Activated CD4-positive, alpha-beta T cell treated with anti-CD3 and anti-CD28 coated beads for 36 hours (primary cell): ENCODE results near the gene ANKRD22. TPM values are rescaled to one million over a fixed set of nuclear protein-coding genes. Genes with fewer than 3 reads are reported as not detected.

Experiments
- ATAC-seq: fragments of 200-7000 bp; cut with Tn5 transposase; one replicate; pipeline ENCODE4 v1.10.0; 2021; ENCODE audit warnings: mild to moderate bottlenecking, moderate library complexity
- CTCF ChIA-PET: fragments of 350-600 bp; sonication (Branson Sonifier 250); formaldehyde crosslinking; loops from one replicate; lab custom pipeline; 2021; ENCODE audit warnings: antibody characterized with exemption; lab: Charles Lee
- POLR2A ChIA-PET: fragments of 350-600 bp; sonication (Branson Sonifier 250); formaldehyde crosslinking; loops from one replicate; lab custom pipeline; 2021; ENCODE audit warnings: antibody characterized with exemption, inconsistent platforms; lab: Charles Lee
- DNase-seq: peaks from one replicate; pipeline ENCODE4 v3.0.0-alpha.2; 2020
- H3K27ac Mint-ChIP-seq: one replicate; pipeline ENCODE4 v1.8.0; 2021; ENCODE audit warnings: mixed read lengths
- H3K27me3 Mint-ChIP-seq: one replicate; pipeline ENCODE4 v1.8.0; 2021; ENCODE audit warnings: mixed read lengths
- H3K36me3 Mint-ChIP-seq: one replicate; pipeline ENCODE4 v1.8.0; 2021; ENCODE audit warnings: low read depth, mixed read lengths
- H3K4me1 Mint-ChIP-seq: one replicate; pipeline ENCODE4 v1.8.0; 2021; ENCODE audit warnings: mixed read lengths
- H3K4me3 Mint-ChIP-seq: one replicate; pipeline ENCODE4 v1.8.0; 2021; ENCODE audit warnings: mild to moderate bottlenecking, moderate library complexity, mixed read lengths
- H3K9me3 Mint-ChIP-seq: one replicate; pipeline ENCODE4 v1.8.0; 2021; ENCODE audit warnings: low read depth, mixed read lengths
- intact Hi-C, 2 experiments: fragments of 100-400 bp; cut with DNase I in 1 of 2; cut with micrococcal nuclease in 1 of 2; formaldehyde crosslinking; loops; one replicate each; pipeline versions ENCODE4 v1.14.2 to v1.15.1; 2022 to 2024; cut with DNase I, micrococcal nuclease
- total RNA-seq, 2 experiments: library from RNA; stranded (reverse); gene quantifications; one replicate each; pipeline ENCODE4 v1.2.3, GENCODE V29; 2021

The ANKRD22 gene
- total RNA-seq, 2 experiments from 2014 or later, result 0.37 TPM

DNA sequence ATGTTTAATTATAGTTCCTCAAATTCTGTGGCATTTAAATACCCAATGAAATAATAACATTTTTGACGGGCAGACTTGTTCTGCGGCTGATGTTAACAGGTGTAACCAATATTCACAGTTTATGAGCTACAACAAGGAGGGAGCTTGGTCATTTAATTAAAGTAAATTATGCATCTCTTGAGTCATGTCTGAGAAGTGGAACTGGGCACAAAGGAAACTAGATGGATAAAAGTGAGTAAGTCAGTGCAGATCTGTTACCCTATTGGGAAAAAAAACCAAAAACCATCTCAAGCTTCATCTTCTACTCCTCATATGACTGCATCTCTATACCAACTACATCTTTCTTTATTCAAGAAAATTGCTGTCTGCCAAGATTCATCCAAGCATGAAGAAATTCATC, 24.0 kb downstream of the ANKRD22 start:
- H3K4me3 Mint-ChIP-seq, result no peak overlapping the region
- POLR2A ChIA-PET, result no interaction called here
- peak; percentile 31 for ATAC-seq
- H3K4me1 Mint-ChIP-seq, result peaks cover 59% of the 10 kb centered on the region
- no peaks in the 10 kb centered on the region for H3K27me3 Mint-ChIP-seq
- H3K36me3 Mint-ChIP-seq, result peaks cover 8% of the 10 kb centered on the region
- H3K9me3 Mint-ChIP-seq, result no peaks in the 10 kb centered on the region
- intact Hi-C loops, result loop anchor here (2.0 to 5.0 kb wide), 3 partner anchors 21 to 165 kb away; partner anchors contain the start of gene FAS (in 2 of the 2)
- DNase-seq, result no peak
- CTCF ChIA-PET, result interaction anchor here (1.0 to 5.7 kb wide), 9 partner anchors 8 to 186 kb away, joined by 3 to 48 read pairs (median 5); no protein-coding TSS in a partner anchor
- H3K27ac Mint-ChIP-seq, result no peak overlapping the region

DNA sequence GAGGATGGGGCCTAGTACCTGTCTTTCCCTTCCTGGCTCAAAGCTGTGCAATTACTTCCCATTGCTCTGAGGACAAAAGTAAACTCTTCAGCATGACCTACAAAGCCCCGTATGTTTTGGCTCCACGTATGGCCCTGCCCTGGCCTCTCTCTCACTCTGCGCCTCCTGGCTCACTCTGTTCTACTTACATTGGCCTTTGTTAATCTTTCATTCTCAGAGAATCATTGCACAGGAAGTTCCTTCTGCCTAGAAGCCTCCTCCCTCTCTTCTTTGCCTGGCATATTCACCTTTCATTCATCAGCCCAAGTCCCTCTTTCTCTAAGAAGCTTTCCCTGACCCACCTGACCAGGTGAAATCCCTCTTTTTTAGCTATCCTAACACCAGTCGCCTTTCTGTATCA, 25.3 kb downstream of the ANKRD22 start:
- no peak for ATAC-seq
- H3K27ac Mint-ChIP-seq, result peak overlapping the region; percentile 63
- peaks cover 8% of the 10 kb centered on the region for H3K36me3 Mint-ChIP-seq
- no peaks in the 10 kb centered on the region for H3K27me3 Mint-ChIP-seq
- no peak overlapping the region for H3K4me3 Mint-ChIP-seq
- peaks cover 58% of the 10 kb centered on the region for H3K4me1 Mint-ChIP-seq
- DNase-seq, result peak; percentile 19
- ChIA-PET POLR2A (no interaction called here), CTCF (interaction anchor here (0.7 to 5.7 kb wide), 8 partner anchors 9 to 108 kb away, joined by 3 to 48 read pairs (median 4); partner anchors contain the start of gene ANKRD22)
- intact Hi-C loops, result loop anchor here (2.0 to 5.0 kb wide), 3 partner anchors 22 to 166 kb away; partner anchors contain the start of gene FAS (in 2 of the 2)
- H3K9me3 Mint-ChIP-seq, result no peaks in the 10 kb centered on the region

DNA sequence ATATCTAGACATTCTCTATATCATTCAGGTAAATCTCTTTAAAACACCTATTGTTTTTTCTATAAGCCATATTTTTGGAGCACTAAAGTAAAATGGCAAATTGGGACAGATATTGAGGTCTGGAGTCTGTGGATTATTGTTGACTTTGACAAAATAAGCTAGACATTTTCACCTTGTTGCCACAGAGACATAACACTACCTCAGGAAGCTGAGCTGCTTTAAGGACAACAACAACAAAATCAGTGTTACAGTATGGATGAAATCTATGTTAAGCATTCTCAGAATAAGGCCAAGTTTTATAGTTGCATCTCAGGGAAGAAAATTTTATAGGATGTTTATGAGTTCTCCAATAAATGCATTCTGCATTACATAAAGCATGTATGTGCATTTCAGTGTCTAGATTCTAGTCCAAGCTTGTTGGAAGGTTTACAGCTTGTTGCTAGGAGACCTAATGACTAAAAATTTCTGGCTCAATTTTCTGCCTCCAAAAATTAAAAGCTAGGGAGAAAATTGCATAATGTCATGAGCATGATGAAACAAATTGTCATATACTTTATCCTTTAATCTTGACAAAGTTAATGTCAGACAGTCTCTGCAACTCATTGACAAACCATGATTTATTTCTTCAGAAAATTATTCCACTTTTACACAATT, 30.8 kb downstream of the ANKRD22 start:
- H3K27me3 Mint-ChIP-seq, result no peaks in the 10 kb centered on the region
- CTCF ChIA-PET, result interaction anchor here (0.6 to 1.7 kb wide), 6 partner anchors 10 to 713 kb away, joined by 3 to 11 read pairs (median 4); no protein-coding TSS in a partner anchor
- no peaks in the 10 kb centered on the region for H3K9me3 Mint-ChIP-seq
- peaks cover 1% of the 10 kb centered on the region for H3K36me3 Mint-ChIP-seq
- H3K27ac Mint-ChIP-seq, result no peak overlapping the region
- ATAC-seq (no peak), DNase-seq (no peak)
- H3K4me1 Mint-ChIP-seq, result peaks cover 28% of the 10 kb centered on the region
- intact Hi-C loops, result no loop called here
- POLR2A ChIA-PET, result no interaction called here
- no peak overlapping the region for H3K4me3 Mint-ChIP-seq

DNA sequence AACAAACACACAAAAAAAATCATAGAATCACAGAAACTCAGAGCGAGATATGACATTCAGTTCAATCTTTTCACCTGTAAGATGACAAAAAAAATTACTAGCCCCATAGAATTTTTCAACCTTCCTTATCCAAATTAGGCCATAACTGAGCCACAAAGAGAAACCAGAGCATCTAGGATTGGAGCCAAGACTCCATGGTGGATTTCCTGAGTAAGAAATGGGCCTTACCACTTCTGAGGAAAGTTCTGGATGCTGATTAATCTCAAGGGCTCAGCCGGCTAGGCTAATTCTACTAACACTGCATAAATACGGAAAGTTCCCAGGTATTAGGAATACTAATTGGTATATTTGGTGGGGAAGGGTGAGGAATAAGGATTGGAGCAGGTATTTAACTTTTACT, 32.4 kb downstream of the ANKRD22 start:
- H3K27ac Mint-ChIP-seq, result no peak overlapping the region
- H3K9me3 Mint-ChIP-seq, result no peaks in the 10 kb centered on the region
- CTCF ChIA-PET, result interaction anchor here (0.7 to 1.4 kb wide), 3 partner anchors 10 to 18 kb away, joined by 3 to 9 read pairs (median 3); no protein-coding TSS in a partner anchor
- H3K4me1 Mint-ChIP-seq, result peaks cover 23% of the 10 kb centered on the region
- no peak overlapping the region for H3K4me3 Mint-ChIP-seq
- intact Hi-C loops, result no loop called here
- POLR2A ChIA-PET, result no interaction called here
- no peaks in the 10 kb centered on the region for H3K36me3 Mint-ChIP-seq
- no peak for ATAC-seq
- no peak for DNase-seq
- no peaks in the 10 kb centered on the region for H3K27me3 Mint-ChIP-seq

DNA sequence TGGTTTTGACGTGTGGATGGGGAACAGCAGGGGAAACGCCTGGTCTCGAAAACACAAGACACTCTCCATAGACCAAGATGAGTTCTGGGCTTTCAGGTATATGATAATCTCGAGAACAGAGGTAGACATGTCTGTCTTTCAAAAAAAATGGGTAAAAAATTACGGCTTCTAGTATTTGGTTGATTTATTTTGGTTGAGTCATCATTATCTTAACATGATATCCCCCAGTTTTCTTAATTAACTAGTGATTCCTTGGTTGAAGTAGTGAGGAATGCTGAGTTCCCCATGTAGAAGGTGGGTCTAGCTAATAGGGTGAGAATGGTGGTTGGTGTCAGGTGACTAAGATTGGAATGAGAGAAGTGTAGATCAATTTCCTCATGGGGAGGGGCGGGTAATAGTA, 38.4 kb downstream of the ANKRD22 start:
- Mint-ChIP-seq H3K4me3 (no peak overlapping the region), H3K27ac (no peak overlapping the region), H3K27me3 (no peaks in the 10 kb centered on the region), H3K9me3 (no peaks in the 10 kb centered on the region), H3K4me1 (peaks cover 20% of the 10 kb centered on the region), H3K36me3 (no peaks in the 10 kb centered on the region)
- POLR2A ChIA-PET, result no interaction called here
- no peak for ATAC-seq
- CTCF ChIA-PET, result interaction anchor here (1.5 to 1.7 kb wide), 2 partner anchors 23 to 119 kb away, joined by 3 to 6 read pairs; no protein-coding TSS in a partner anchor
- intact Hi-C loops, result no loop called here
- no peak for DNase-seq

DNA sequence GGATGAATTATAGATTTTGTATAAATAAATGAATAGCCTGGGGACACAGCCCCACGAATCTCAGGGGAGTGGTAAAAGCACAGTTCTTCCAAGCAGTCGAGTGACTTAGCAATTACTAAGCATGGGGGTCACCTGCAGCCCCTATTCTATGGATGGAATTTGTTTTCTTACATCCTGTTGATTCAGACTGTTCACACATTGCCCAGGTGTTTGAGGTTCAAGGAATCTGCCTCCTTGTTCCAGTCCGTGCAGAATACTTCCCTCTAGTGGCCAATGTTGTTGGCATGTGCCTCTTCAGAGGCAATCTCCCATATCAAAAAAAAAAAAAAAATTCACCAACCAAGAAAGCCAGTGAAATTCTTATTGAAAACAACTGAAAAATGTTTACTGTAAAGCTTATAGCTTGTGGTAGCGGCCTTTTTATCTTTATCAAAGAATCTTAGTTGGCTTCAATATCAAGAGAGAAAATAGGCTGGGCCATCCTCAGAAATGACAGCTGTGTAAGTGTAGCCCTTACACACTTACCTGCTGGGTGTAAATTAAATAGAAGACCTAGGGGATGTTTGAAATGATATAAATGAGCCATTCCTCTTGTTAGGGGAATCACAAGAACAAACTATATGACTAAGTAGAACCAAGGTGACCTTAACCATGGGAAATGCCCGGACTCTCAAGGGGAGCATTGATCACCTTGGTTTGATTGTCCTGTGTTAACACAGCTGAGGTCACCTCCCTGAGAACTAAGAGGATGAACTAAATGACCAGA, 41.3 kb downstream of the ANKRD22 start:
- DNase-seq (peak; percentile 40), ATAC-seq (peak; percentile 86)
- H3K9me3 Mint-ChIP-seq, result no peaks in the 10 kb centered on the region
- H3K27me3 Mint-ChIP-seq, result no peaks in the 10 kb centered on the region
- intact Hi-C loops, result loop anchor here (1.0 kb wide), 4 partner anchors 82 to 245 kb away; partner anchors contain the start of gene RNLS (in 1 of the 2)
- ChIA-PET POLR2A (no interaction called here), CTCF (interaction anchor here (0.6 to 3.0 kb wide), 32 partner anchors 8 to 823 kb away, joined by 3 to 21 read pairs (median 4); no protein-coding TSS in a partner anchor)
- H3K4me3 Mint-ChIP-seq, result no peak overlapping the region
- H3K4me1 Mint-ChIP-seq, result peaks cover 15% of the 10 kb centered on the region
- no peaks in the 10 kb centered on the region for H3K36me3 Mint-ChIP-seq
- H3K27ac Mint-ChIP-seq, result no peak overlapping the region

DNA sequence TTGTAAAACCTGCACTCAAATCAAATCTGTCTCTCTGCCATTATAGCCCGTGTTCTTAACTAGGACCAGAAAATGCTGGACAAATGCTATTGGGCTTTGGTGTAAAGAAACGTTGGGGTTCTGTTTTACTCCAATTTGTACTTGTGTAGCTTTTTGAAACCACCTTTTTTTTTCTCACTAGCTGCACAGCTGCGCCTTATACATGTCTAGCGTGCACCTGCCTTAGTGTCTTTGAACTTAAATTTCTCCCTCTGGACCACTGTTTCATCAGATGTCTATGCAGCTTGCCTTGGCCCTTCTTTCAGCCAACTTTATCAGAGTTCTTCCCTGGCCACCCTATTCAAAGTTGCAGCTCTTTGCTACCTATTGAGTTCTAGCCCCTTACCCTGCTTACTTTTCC, 42.0 kb downstream of the ANKRD22 start:
- Mint-ChIP-seq H3K4me1 (peaks cover 10% of the 10 kb centered on the region), H3K4me3 (no peak overlapping the region), H3K27ac (no peak overlapping the region), H3K36me3 (no peaks in the 10 kb centered on the region), H3K27me3 (no peaks in the 10 kb centered on the region), H3K9me3 (no peaks in the 10 kb centered on the region)
- DNase-seq, result no peak
- intact Hi-C loops, result loop anchor here (1.0 to 5.0 kb wide), 5 partner anchors 81 to 244 kb away; partner anchors contain the start of gene RNLS (in 2 of the 2)
- no peak for ATAC-seq
- ChIA-PET CTCF (interaction anchor here (0.5 to 3.0 kb wide), 14 partner anchors 9 to 678 kb away, joined by 3 to 21 read pairs (median 4); no protein-coding TSS in a partner anchor), POLR2A (no interaction called here)

DNA sequence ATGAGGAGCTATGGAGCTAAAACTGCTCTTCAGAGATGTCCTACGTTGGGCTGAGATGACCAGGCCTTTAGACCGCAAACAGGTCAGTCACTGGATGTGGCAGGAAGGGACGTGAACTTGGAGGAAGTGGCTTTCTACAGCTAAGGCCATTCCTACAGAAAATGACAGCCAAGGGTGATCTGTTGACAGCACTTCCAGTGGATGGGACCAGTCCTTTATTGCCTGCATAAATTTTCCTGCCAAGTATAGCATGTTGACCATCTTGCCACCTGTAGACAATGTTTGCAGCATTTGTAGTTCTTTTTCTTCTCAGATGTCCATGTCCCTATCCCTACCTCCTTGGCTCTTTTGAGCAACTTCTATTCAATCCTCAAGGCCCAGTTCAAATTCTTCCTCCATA, 45.7 kb downstream of the ANKRD22 start:
- H3K4me3 Mint-ChIP-seq, result no peak overlapping the region
- DNase-seq (no peak), ATAC-seq (no peak)
- CTCF ChIA-PET, result interaction anchor here (1.2 to 1.5 kb wide), 2 partner anchors 12 to 31 kb away, joined by 5 read pairs; no protein-coding TSS in a partner anchor
- POLR2A ChIA-PET, result no interaction called here
- H3K36me3 Mint-ChIP-seq, result no peaks in the 10 kb centered on the region
- H3K9me3 Mint-ChIP-seq, result no peaks in the 10 kb centered on the region
- H3K27me3 Mint-ChIP-seq, result peaks cover 6% of the 10 kb centered on the region
- intact Hi-C loops, result loop anchor here in 1 of 2 experiments (5.0 kb wide), 1 partner anchor 224 kb away; the partner anchor contains the start of gene RNLS
- H3K4me1 Mint-ChIP-seq, result peaks cover 13% of the 10 kb centered on the region
- H3K27ac Mint-ChIP-seq, result no peak overlapping the region

DNA sequence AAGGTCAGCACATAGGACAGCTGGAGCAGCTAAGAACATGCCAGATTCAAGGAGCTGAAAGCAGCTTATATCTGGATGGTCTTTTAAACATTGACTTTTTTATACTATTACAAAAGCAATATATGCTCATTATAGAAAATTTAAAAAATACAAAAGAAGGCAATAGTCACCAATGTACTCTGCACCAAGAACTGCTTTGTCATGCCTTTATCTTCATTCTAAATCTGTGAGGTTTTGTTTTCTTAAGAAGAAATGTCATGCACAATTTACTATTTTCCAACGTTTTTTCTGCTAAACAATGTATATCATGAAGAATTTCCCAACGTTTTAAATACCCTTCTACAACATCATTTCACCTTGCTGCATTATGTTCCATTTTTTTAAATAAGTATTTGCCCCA, 46.3 kb downstream of the ANKRD22 start:
- Mint-ChIP-seq H3K36me3 (no peaks in the 10 kb centered on the region), H3K27ac (no peak overlapping the region), H3K9me3 (no peaks in the 10 kb centered on the region), H3K27me3 (peaks cover 6% of the 10 kb centered on the region), H3K4me1 (peaks cover 13% of the 10 kb centered on the region), H3K4me3 (no peak overlapping the region)
- intact Hi-C loops, result loop anchor here in 1 of 2 experiments (5.0 kb wide), 1 partner anchor 223 kb away; the partner anchor contains the start of gene RNLS
- DNase-seq (no peak), ATAC-seq (no peak)
- ChIA-PET CTCF (interaction anchor here (0.7 to 1.5 kb wide), 7 partner anchors 9 to 237 kb away, joined by 3 to 5 read pairs (median 4); no protein-coding TSS in a partner anchor), POLR2A (no interaction called here)

DNA sequence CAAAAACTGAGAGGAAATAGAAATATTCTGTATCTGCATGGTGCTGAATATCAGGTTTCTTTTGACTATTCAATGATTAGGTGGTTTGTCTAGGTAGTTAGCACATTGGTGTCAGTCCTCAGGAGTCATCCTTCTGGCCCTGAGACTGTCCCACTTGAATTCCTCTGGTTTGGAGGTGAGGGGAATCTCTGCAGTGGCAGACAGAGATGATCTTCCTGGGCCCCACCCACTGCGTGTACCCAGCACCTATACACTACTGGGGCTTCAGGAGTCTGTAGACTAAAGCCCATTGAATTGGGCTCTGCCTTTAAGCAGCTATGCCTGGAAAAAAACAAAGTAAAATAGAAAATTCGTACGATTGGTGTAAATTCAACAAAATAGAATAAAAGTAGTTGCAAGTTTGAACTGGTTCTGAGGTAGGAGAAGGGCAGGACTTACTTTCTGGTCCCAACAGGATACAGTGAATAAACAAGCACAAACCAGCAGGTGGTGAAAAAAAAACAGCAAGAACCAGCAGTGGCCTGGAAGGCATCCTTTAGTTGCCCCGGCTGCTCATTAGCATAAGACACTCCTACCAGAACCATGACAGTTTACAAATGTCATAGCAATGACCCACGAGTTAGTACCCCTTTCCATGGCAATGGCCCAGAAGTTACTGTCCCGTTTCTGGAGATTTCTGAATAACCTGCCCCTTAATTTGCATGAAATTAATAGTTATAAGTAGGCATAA, 47.4 kb downstream of the ANKRD22 start:
- POLR2A ChIA-PET, result interaction anchor here (0.6 kb wide), 1 partner anchor 228 kb away, joined by 3 read pairs; no protein-coding TSS in a partner anchor

More for the DNA sequence above, 47.4 kb downstream of the ANKRD22 start:
- CTCF ChIA-PET, result interaction anchor here (0.6 to 1.5 kb wide), 7 partner anchors 17 to 239 kb away, joined by 3 to 5 read pairs (median 4); no protein-coding TSS in a partner anchor
- Mint-ChIP-seq H3K4me1 (peaks cover 12% of the 10 kb centered on the region), H3K27ac (no peak overlapping the region), H3K9me3 (no peaks in the 10 kb centered on the region), H3K36me3 (no peaks in the 10 kb centered on the region), H3K4me3 (no peak overlapping the region), H3K27me3 (peaks cover 8% of the 10 kb centered on the region)
- ATAC-seq, result no peak
- intact Hi-C loops, result no loop called here
- DNase-seq, result no peak
